ENCODE measurements around the gene PLEK. TPM values are rescaled to one million over a fixed set of nuclear protein-coding genes. Genes with fewer than 3 reads are reported as not detected.

The PLEK gene
- total and polyA plus RNA-seq, 2 donors (not counting 1 experiment from before 2014, with no cell fraction given) = not detected

GRCh38 chr2:68325056-68325455 lies 40.0 kb upstream of the PLEK start:
- Histone ChIP-seq H3K4me2 (ENCODE audit: extremely low read depth, insufficient read depth, low read length) (no peak overlapping the region), H3K79me2 (ENCODE audit: control insufficient read depth, insufficient read depth, low read length) (no peaks in the 10 kb centered on the region), H2AFZ (ENCODE audit: low read length) (no peak overlapping the region), H3K27ac (ENCODE audit: insufficient read depth, low read length) (no peak overlapping the region), H3K9me3 (ENCODE audit: control insufficient read depth, insufficient read depth, low read depth, low read length) (no peaks in the 10 kb centered on the region), H3K9ac (ENCODE audit: insufficient read depth, low read length) (no peak overlapping the region), H3K4me3 (replicated peaks in 1 of 4; ENCODE audit: control extremely low read depth in 1 of 4, insufficient read depth in 1 of 4, low read depth in 3 of 4, low read length in 4 of 4) (no peak overlapping the region), H3K36me3 (ENCODE audit: control insufficient read depth, insufficient read depth, low read length) (no peaks in the 10 kb centered on the region), H3K27me3 (ENCODE audit: control insufficient read depth, insufficient read depth, low read length) (no peaks in the 10 kb centered on the region), H3K4me1 (ENCODE audit: control insufficient read depth, extremely low read depth, insufficient read depth, low read length) (no peaks in the 10 kb centered on the region), H4K20me1 (ENCODE audit: control insufficient read depth, extremely low read depth, insufficient read depth, low read length) (no peaks in the 10 kb centered on the region)
- TF ChIP-seq CTCF (conservative IDR thresholded peaks at IDR 0.05 in 1 of 2, IDR thresholded peaks at IDR 0.05 in 1 of 2; ENCODE audit: low read depth in 1 of 2, low read length in 2 of 2) = no peak
- DNase-seq (ENCODE audit: low read depth in 2 of 2) = no peak

DNA sequence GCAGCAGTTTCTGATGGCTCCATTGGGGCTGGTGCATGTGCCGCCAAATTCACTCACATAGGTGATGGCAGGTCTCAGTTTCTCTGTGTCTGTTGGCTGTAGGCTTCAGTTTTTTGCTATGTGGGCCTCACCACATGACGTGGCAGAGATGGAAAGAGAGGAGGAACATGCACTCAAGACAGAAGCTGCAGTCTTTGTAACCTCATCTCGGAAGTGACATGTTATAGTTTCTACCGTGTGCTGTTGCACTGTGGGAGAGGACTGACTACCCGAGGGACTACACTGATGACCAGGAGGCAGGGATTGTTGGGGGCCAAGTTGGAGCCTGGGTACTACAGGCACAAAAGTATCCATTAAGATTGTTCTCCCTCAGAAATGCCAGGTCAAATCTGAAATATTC lies 36.2 kb upstream of the PLEK start:
- TF ChIP-seq EZH2 (IDR thresholded peaks at IDR 0.05; ENCODE audit: low read length, missing control alignments) = no peak
- Histone ChIP-seq H3K27me3 (ENCODE audit: control insufficient read depth, insufficient read depth, low read length) (no peaks in the 10 kb centered on the region), H3K9ac (ENCODE audit: insufficient read depth, low read length) (no peak overlapping the region), H3K4me1 (ENCODE audit: control insufficient read depth, extremely low read depth, insufficient read depth, low read length) (peaks cover 2% of the 10 kb centered on the region), H3K79me2 (ENCODE audit: control insufficient read depth, insufficient read depth, low read length) (no peaks in the 10 kb centered on the region), H2AFZ (ENCODE audit: low read length) (no peak overlapping the region), H3K4me3 (replicated peaks in 1 of 4; ENCODE audit: control extremely low read depth in 1 of 4, insufficient read depth in 1 of 4, low read depth in 3 of 4, low read length in 4 of 4) (no peak overlapping the region), H4K20me1 (ENCODE audit: control insufficient read depth, extremely low read depth, insufficient read depth, low read length) (no peaks in the 10 kb centered on the region), H3K36me3 (ENCODE audit: control insufficient read depth, insufficient read depth, low read length) (no peaks in the 10 kb centered on the region), H3K27ac (ENCODE audit: insufficient read depth, low read length) (no peak overlapping the region), H3K4me2 (ENCODE audit: extremely low read depth, insufficient read depth, low read length) (no peak overlapping the region), H3K9me3 (ENCODE audit: control insufficient read depth, insufficient read depth, low read depth, low read length) (no peaks in the 10 kb centered on the region)
- no peak for DNase-seq (ENCODE audit: low read depth in 2 of 2)

DNA sequence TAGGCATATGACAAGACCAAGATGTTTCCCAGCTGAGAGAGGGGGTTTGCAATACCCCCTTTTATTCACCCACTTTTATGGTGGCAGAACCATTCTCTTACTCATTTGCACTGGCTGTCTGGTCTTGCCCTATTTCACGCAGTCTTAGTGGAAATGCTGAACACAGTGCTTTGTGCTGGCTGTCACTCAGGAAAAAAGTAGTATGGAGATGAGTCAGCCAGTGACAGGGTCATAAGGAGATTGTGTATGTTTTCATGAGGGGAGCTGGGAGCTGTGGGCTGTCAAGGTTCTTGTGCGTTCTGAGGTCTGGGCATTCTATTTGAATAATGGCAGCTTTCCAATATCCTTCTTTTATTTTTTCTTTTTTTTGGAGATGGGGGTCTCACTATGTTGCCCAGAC lies 34.4 kb upstream of the PLEK start:
- Histone ChIP-seq H3K9me3 (ENCODE audit: control insufficient read depth, insufficient read depth, low read depth, low read length) (no peaks in the 10 kb centered on the region), H3K27ac (ENCODE audit: insufficient read depth, low read length) (no peak overlapping the region), H3K9ac (ENCODE audit: insufficient read depth, low read length) (no peak overlapping the region), H3K36me3 (ENCODE audit: control insufficient read depth, insufficient read depth, low read length) (no peaks in the 10 kb centered on the region), H3K4me2 (ENCODE audit: extremely low read depth, insufficient read depth, low read length) (peak overlapping the region; percentile 17), H3K4me1 (ENCODE audit: control insufficient read depth, extremely low read depth, insufficient read depth, low read length) (peaks cover 2% of the 10 kb centered on the region), H3K27me3 (ENCODE audit: control insufficient read depth, insufficient read depth, low read length) (no peaks in the 10 kb centered on the region), H2AFZ (ENCODE audit: low read length) (no peak overlapping the region), H4K20me1 (ENCODE audit: control insufficient read depth, extremely low read depth, insufficient read depth, low read length) (no peaks in the 10 kb centered on the region), H3K4me3 (replicated peaks in 1 of 4; ENCODE audit: control extremely low read depth in 1 of 4, insufficient read depth in 1 of 4, low read depth in 3 of 4, low read length in 4 of 4) (no peak overlapping the region), H3K79me2 (ENCODE audit: control insufficient read depth, insufficient read depth, low read length) (no peaks in the 10 kb centered on the region)
- TF ChIP-seq CTCF (conservative IDR thresholded peaks at IDR 0.05 in 1 of 2, IDR thresholded peaks at IDR 0.05 in 1 of 2; ENCODE audit: low read depth in 1 of 2, low read length in 2 of 2) = no peak
- TF ChIP-seq EZH2 (IDR thresholded peaks at IDR 0.05; ENCODE audit: low read length, missing control alignments) = no peak
- peak; percentile 38 to 40 for DNase-seq (ENCODE audit: low read depth in 2 of 2)

Data from fibroblast of lung (primary cell).